Measurements from ENCODE around the gene IL1B.
A peak's percentile ranks its signal among the peaks of the same experiment; 100 is the strongest.

Gene IL1B

DNA sequence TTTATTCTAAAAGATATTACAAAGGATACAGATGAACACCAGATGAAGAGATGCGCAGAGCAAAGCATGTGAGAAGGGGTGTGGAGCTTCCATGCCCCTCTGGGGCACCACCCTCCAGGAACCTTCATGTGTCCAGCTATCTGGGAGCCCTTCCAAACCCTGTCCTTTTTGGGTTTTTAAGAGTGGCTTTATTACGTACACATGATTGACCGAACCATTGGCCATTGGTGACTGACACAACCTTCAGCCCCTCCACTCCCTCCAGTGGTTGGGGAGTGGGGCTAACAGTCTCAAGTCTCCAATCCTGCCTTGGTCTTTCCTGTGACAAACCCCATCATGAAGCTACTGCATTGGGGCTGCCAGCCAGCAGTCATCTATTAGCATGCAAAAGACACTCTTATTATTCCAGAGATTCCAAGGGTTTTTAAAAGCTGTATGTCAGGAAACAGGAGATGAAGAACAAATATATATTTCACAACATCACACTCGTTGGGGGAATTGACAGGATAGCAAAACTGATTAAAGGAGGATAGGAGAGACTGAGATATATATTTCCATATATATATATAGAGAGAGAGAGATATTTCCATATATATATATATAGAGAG, 19.4 kb downstream of the IL1B start:
- no peak for TF ChIP-seq CTCF (IDR thresholded peaks at IDR 0.05; ENCODE audit: low read length, missing control alignments)
- H3K4me3 ChIP-seq (replicated peaks; ENCODE audit: low read depth, low read length): no peak overlapping the region
- DNase-seq (ENCODE audit: low read depth): no peak

- TF ChIP-seq CTCF (IDR thresholded peaks at IDR 0.05; ENCODE audit: low read length, missing control alignments): peak; percentile 9
- H3K4me3 ChIP-seq (replicated peaks; ENCODE audit: low read depth, low read length): no peak overlapping the region
Measured at GRCh38 chr2:112814278-112814677, 22.3 kb downstream of the IL1B start.

GRCh38 chr2:112813280-112813966, 23.2 kb downstream of the IL1B start:
- no peak for TF ChIP-seq CTCF (IDR thresholded peaks at IDR 0.05; ENCODE audit: low read length, missing control alignments)
- peak; percentile 96 for DNase-seq (ENCODE audit: low read depth)
- no peak overlapping the region for H3K4me3 ChIP-seq (replicated peaks; ENCODE audit: low read depth, low read length)

More at GRCh38 chr2:112814278-112814677, 22.3 kb downstream of the IL1B start:
- peak; percentile 60 for DNase-seq (ENCODE audit: low read depth)

GRCh38 chr2:112812318-112813267, 24.0 kb downstream of the IL1B start:
- no peak overlapping the region for H3K4me3 ChIP-seq (replicated peaks; ENCODE audit: low read depth, low read length)
- no peak for TF ChIP-seq CTCF (IDR thresholded peaks at IDR 0.05; ENCODE audit: low read length, missing control alignments)
- peak; percentile 81 for DNase-seq (ENCODE audit: low read depth)

DNA sequence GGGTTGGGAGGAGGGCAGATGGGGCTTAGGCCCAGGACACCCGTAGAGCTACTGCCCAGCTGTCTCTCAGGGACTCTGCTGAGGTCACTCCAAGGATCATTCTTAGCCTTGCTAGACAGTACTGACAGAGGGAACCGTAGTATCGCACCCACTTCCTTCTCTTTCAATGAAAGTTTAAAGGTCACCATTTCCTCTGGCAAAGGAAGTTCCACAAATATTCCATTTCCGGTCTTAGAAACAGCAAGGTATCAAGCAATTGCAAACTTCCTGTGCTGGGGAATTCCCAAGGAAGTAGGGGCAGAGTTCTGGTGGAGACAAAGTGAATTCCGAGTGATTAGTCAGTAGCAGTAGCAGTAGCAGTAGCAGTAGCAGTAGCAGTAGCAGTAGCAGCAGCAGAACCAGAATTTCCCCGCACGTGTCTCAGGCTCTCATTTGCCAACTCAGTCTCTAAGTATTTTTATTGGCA, 24.7 kb downstream of the IL1B start:
- no peak for TF ChIP-seq CTCF (IDR thresholded peaks at IDR 0.05; ENCODE audit: low read length, missing control alignments)
- peak; percentile 96 for DNase-seq (ENCODE audit: low read depth)
- no peak overlapping the region for H3K4me3 ChIP-seq (replicated peaks; ENCODE audit: low read depth, low read length)

- no peak for TF ChIP-seq CTCF (IDR thresholded peaks at IDR 0.05; ENCODE audit: low read length, missing control alignments)
- no peak overlapping the region for H3K4me3 ChIP-seq (replicated peaks; ENCODE audit: low read depth, low read length)
Measured at GRCh38 chr2:112811276-112811831, 25.2 kb downstream of the IL1B start.

More at GRCh38 chr2:112811276-112811831, 25.2 kb downstream of the IL1B start:
- DNase-seq (ENCODE audit: low read depth): peak; percentile 39

All from fibroblast of pulmonary artery (primary cell).